Measurements from ENCODE around the gene GNAL.

GRCh38 chr18:11719050-11719449 lies 30.0 kb downstream of the GNAL start:
- TF ChIP-seq CTCF (IDR thresholded peaks at IDR 0.05) (no peak), POLR2AphosphoS5 (IDR thresholded peaks at IDR 0.05) (no peak), POLR2A (IDR thresholded peaks at IDR 0.05) (no peak), EP300 (IDR thresholded peaks at IDR 0.05) (no peak)
